ENCODE data around the gene OR8H3.

DNA sequence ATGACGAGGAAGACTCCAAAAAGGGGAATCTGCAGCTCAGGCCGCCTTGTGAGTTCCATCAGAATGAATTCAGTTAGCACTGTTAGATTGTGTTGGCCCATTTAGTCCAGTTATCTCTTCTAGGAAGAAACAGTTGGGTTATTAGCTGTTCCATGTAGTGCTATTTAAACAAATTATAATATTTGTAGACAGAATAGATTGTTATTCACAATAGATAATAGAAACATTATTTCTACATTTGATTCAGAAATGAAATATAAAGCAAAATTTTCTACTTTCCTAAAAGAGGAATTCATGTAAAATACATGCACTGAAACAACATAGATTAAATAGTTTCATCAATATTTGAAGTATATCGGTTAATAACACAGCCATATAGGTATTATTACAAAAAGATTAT is 38.0 kb downstream of the OR8H3 start, which contains the start of gene OR8K5:
- TF ChIP-seq POLR2AphosphoS5 (IDR thresholded peaks at IDR 0.05; ENCODE audit: insufficient read depth in 1 of 2, low read depth in 1 of 2) (no peak), POLR2A (IDR thresholded peaks at IDR 0.05) (no peak)
- TF ChIP-seq, protein P1, sequence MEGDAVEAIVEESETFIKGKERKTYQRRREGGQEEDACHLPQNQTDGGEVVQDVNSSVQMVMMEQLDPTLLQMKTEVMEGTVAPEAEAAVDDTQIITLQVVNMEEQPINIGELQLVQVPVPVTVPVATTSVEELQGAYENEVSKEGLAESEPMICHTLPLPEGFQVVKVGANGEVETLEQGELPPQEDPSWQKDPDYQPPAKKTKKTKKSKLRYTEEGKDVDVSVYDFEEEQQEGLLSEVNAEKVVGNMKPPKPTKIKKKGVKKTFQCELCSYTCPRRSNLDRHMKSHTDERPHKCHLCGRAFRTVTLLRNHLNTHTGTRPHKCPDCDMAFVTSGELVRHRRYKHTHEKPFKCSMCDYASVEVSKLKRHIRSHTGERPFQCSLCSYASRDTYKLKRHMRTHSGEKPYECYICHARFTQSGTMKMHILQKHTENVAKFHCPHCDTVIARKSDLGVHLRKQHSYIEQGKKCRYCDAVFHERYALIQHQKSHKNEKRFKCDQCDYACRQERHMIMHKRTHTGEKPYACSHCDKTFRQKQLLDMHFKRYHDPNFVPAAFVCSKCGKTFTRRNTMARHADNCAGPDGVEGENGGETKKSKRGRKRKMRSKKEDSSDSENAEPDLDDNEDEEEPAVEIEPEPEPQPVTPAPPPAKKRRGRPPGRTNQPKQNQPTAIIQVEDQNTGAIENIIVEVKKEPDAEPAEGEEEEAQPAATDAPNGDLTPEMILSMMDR (IDR thresholded peaks at IDR 0.05) = no peak

Measured in vagina (tissue), 2 donors.